Measurements from ENCODE around the gene ZMAT5.

- TF ChIP-seq POLR2A (IDR thresholded peaks at IDR 0.05) = no peak
- TF ChIP-seq CTCF (IDR thresholded peaks at IDR 0.05) = no peak
Measured at GRCh38 chr22:29811377-29811776, 44.6 kb upstream of the ZMAT5 start.
